A549 treated with CORT108297 at 1 μM for 4 hours (cell line): ENCODE data around the gene NOP16. TPM values are rescaled to one million over a fixed set of nuclear protein-coding genes. Genes with fewer than 3 reads are reported as not detected.

ENCODE experiments used
- total RNA-seq: library from RNA; stranded (reverse); fragments of 200-300 nt; extraction: Qiagen RNA extraction; gene quantifications from 5 replicates; pipeline ENCODE4 v1.2.3, GENCODE V29; 2022

NOP16 gene
- total RNA-seq: 121 to 135 TPM (median 127 TPM) in 5 replicates

GRCh38 chr5:176388444-176389134 lies at the start of gene NOP16, which contains the start of gene HIGD2A:
Gene NOP16, minus strand, starts transcription at chr5:176388598. Its CDS starts 59 bp downstream, at chr5:176388539.
Gene HIGD2A, plus strand, starts transcription at chr5:176388751. Its CDS starts 69 bp downstream, at chr5:176388820.

GRCh38 chr5:176415952-176416924 lies 27.8 kb upstream of the NOP16 start, which contains the start of gene CLTB:
Gene CLTB, minus strand, starts transcription at chr5:176416539. Its CDS starts 176 bp downstream, at chr5:176416363.

GRCh38 chr5:176365351-176366231 lies 22.8 kb downstream of the NOP16 start, which contains the start of gene ARL10:
Gene ARL10, plus strand, starts transcription at chr5:176365487. Its CDS starts 77 bp downstream, at chr5:176365564.

GRCh38 chr5:176361437-176362232 lies 26.8 kb downstream of the NOP16 start, which contains the start of gene KIAA1191:
Gene KIAA1191, minus strand, starts transcription at chr5:176361764. Its CDS starts 2,256 bp downstream, at chr5:176359508.

Other genes starting within 250 kb of the NOP16 start
- 10.5 to 15.6 TPM (median 14.2 TPM) in 5 replicates for gene SIMC1, start 150.2 kb downstream of the NOP16 start, total RNA-seq
- gene KIAA1191, start 26.8 kb downstream of the NOP16 start, total RNA-seq: 61.5 to 81.2 TPM (median 73.8 TPM) in 5 replicates
- gene ARL10, start 23.1 kb downstream of the NOP16 start, total RNA-seq: 0.23 to 0.61 TPM (median 0.35 TPM) in 5 replicates
- gene HIGD2A, start 153 bp upstream of the NOP16 start, total RNA-seq: 249 to 273 TPM (median 257 TPM) in 5 replicates
- 74.9 to 118 TPM (median 111 TPM) in 5 replicates for gene CLTB, start 27.9 kb upstream of the NOP16 start, total RNA-seq
- 43.1 to 53.0 TPM (median 45.9 TPM) in 5 replicates for gene FAF2, start 59.8 kb upstream of the NOP16 start, total RNA-seq
- gene RNF44, start 148.8 kb upstream of the NOP16 start, total RNA-seq: 27.0 to 44.7 TPM (median 41.0 TPM) in 5 replicates
- 0.12 to 0.18 TPM (median 0.15 TPM) in 5 replicates for gene CDHR2, start 160.7 kb upstream of the NOP16 start, total RNA-seq
- gene GPRIN1, start 221.6 kb upstream of the NOP16 start, total RNA-seq: 7.1 to 9.6 TPM (median 8.5 TPM) in 5 replicates
- gene SNCB, start 241.9 kb upstream of the NOP16 start, total RNA-seq: 0.65 to 1.6 TPM (median 1.1 TPM) in 5 replicates
- gene EIF4E1B, start 242.1 kb upstream of the NOP16 start, total RNA-seq: not detected in 5 replicates